ENCODE data around the gene CCDC197.

The CCDC197 gene

DNA sequence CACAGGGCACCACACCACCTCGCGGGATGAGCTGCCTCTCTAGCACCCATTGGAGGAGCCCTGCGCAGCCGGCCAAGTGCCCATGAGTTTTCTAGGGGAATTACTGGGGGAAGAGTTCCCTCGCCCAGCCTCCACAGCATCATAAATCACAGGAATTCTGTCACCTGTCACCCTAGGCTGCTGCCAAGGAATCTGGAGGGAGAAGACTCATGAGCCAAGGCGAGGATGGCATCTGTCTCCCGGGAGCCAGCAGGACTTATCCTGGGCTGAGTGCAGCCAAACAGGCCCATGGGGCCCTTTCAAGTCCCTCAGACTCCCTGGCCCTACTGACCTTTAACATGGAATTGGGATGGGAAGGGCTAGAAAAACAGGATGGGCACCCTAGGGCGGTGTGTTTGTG lies 21.2 kb downstream of the CCDC197 start:
- H3K4me1 ChIP-seq (ENCODE audit: low read length) = peaks cover 45% of the 10 kb centered on the region
- H3K79me2 ChIP-seq (ENCODE audit: low read length) = no peaks in the 10 kb centered on the region
- no peaks in the 10 kb centered on the region for H3K36me3 ChIP-seq (replicated peaks; ENCODE audit: insufficient read depth, low read length)
- H3K27me3 ChIP-seq (replicated peaks; ENCODE audit: insufficient read depth, low read length) = no peaks in the 10 kb centered on the region
- H4K20me1 ChIP-seq (ENCODE audit: insufficient read depth, low read length) = no peaks in the 10 kb centered on the region
- TF ChIP-seq EZH2 (optimal IDR thresholded peaks at IDR 0.05; ENCODE audit: low read depth, low read length) (no peak), EZH2phosphoT487 (IDR thresholded peaks at IDR 0.05; ENCODE audit: low read length) (no peak)
- no peaks in the 10 kb centered on the region for H3K9me3 ChIP-seq (replicated peaks; ENCODE audit: insufficient read depth, low read length)
- H3K4me3 ChIP-seq (ENCODE audit: low read length) = no peak overlapping the region
- H2AFZ ChIP-seq (ENCODE audit: low read length) = no peak overlapping the region
- H3K4me2 ChIP-seq (ENCODE audit: low read depth, low read length) = no peak overlapping the region
- no peak for DNase-seq
- no peaks in the 10 kb centered on the region for H3K9me2 ChIP-seq (replicated peaks; ENCODE audit: insufficient read depth, low read length)
- H3F3A ChIP-seq (ENCODE audit: insufficient read depth, low read length) = peaks cover 21% of the 10 kb centered on the region
- H3K9ac ChIP-seq (ENCODE audit: low read length) = no peak overlapping the region
- no peak overlapping the region for H3K27ac ChIP-seq (ENCODE audit: low read length)

DNA sequence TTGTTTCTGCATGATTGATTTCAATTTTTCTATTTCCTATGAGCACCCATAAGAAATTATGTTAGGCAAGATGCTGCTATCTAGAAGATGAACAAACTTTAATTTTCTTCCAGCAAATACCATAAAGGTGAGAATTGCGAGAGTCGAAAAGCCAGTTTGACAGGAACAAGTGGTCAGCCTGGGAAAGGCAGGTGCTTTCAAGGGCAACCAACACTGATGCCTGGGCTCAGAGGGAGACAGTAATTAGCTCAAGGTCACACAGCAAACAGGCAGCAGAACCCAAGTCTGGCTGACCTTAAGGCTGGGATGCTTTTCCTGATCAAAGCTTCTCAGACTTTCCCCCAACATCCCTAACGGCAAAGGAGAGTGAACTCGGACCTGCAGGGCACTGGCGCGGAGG lies 22.2 kb downstream of the CCDC197 start:
- H3F3A ChIP-seq (ENCODE audit: insufficient read depth, low read length) = peaks cover 21% of the 10 kb centered on the region
- TF ChIP-seq, protein P1, sequence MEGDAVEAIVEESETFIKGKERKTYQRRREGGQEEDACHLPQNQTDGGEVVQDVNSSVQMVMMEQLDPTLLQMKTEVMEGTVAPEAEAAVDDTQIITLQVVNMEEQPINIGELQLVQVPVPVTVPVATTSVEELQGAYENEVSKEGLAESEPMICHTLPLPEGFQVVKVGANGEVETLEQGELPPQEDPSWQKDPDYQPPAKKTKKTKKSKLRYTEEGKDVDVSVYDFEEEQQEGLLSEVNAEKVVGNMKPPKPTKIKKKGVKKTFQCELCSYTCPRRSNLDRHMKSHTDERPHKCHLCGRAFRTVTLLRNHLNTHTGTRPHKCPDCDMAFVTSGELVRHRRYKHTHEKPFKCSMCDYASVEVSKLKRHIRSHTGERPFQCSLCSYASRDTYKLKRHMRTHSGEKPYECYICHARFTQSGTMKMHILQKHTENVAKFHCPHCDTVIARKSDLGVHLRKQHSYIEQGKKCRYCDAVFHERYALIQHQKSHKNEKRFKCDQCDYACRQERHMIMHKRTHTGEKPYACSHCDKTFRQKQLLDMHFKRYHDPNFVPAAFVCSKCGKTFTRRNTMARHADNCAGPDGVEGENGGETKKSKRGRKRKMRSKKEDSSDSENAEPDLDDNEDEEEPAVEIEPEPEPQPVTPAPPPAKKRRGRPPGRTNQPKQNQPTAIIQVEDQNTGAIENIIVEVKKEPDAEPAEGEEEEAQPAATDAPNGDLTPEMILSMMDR (IDR thresholded peaks at IDR 0.05; ENCODE audit: low read length) = no peak
- TF ChIP-seq EZH2 (optimal IDR thresholded peaks at IDR 0.05; ENCODE audit: low read depth, low read length) = no peak
- no peak for TF ChIP-seq EZH2phosphoT487 (IDR thresholded peaks at IDR 0.05; ENCODE audit: low read length)
- H3K36me3 ChIP-seq (replicated peaks; ENCODE audit: insufficient read depth, low read length) = no peaks in the 10 kb centered on the region
- H3K9me2 ChIP-seq (replicated peaks; ENCODE audit: insufficient read depth, low read length) = no peaks in the 10 kb centered on the region
- no peak overlapping the region for H3K4me3 ChIP-seq (ENCODE audit: low read length)
- no peak overlapping the region for H3K9ac ChIP-seq (ENCODE audit: low read length)
- DNase-seq = no peak
- no peaks in the 10 kb centered on the region for H3K27me3 ChIP-seq (replicated peaks; ENCODE audit: insufficient read depth, low read length)
- no peaks in the 10 kb centered on the region for H4K20me1 ChIP-seq (ENCODE audit: insufficient read depth, low read length)
- peaks cover 41% of the 10 kb centered on the region for H3K4me1 ChIP-seq (ENCODE audit: low read length)
- no peak overlapping the region for H3K27ac ChIP-seq (ENCODE audit: low read length)
- H3K9me3 ChIP-seq (replicated peaks; ENCODE audit: insufficient read depth, low read length) = no peaks in the 10 kb centered on the region
- H3K79me2 ChIP-seq (ENCODE audit: low read length) = no peaks in the 10 kb centered on the region
- H3K4me2 ChIP-seq (ENCODE audit: low read depth, low read length) = no peak overlapping the region
- H2AFZ ChIP-seq (ENCODE audit: low read length) = no peak overlapping the region

GRCh38 chr14:94020267-94020666 lies 23.2 kb downstream of the CCDC197 start:
- Histone ChIP-seq H3K27me3 (replicated peaks; ENCODE audit: insufficient read depth, low read length) (no peaks in the 10 kb centered on the region), H3K9me3 (replicated peaks; ENCODE audit: insufficient read depth, low read length) (no peaks in the 10 kb centered on the region), H3K4me3 (ENCODE audit: low read length) (no peak overlapping the region), H3K9ac (ENCODE audit: low read length) (no peak overlapping the region), H3K27ac (ENCODE audit: low read length) (peak overlapping the region; percentile 94; the same call in 1 of the 2 replicates), H3K4me2 (ENCODE audit: low read depth, low read length) (no peak overlapping the region), H3K79me2 (ENCODE audit: low read length) (no peaks in the 10 kb centered on the region), H3F3A (ENCODE audit: insufficient read depth, low read length) (peaks cover 21% of the 10 kb centered on the region), H4K20me1 (ENCODE audit: insufficient read depth, low read length) (no peaks in the 10 kb centered on the region), H3K36me3 (replicated peaks; ENCODE audit: insufficient read depth, low read length) (no peaks in the 10 kb centered on the region), H3K9me2 (replicated peaks; ENCODE audit: insufficient read depth, low read length) (no peaks in the 10 kb centered on the region), H2AFZ (ENCODE audit: low read length) (no peak overlapping the region), H3K4me1 (ENCODE audit: low read length) (peaks cover 34% of the 10 kb centered on the region)
- DNase-seq = no peak
- TF ChIP-seq EZH2phosphoT487 (IDR thresholded peaks at IDR 0.05; ENCODE audit: low read length) = no peak
- TF ChIP-seq EZH2 (optimal IDR thresholded peaks at IDR 0.05; ENCODE audit: low read depth, low read length) = no peak
- TF ChIP-seq, protein P1 (IDR thresholded peaks at IDR 0.05; ENCODE audit: low read length) = no peak

DNA sequence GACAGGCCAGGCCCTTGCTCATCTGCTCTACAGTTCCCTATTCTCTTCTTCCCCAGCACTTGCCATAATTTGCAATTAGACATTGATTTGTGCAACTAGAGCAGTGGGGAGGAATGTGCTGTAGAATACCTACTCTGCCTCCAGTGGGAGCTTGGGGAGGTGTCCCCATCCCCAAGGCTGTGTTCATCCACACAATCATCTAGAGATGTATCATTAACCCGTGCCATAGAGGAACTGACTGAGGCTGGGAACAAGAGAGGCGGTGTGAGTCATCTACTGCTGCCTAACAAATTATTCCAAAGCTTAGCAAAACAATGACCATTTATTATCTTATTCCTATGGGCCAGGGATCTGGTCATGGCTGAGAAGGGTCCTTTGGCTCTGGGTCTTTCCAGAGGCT lies 23.9 kb downstream of the CCDC197 start:
- no peak for TF ChIP-seq EZH2 (optimal IDR thresholded peaks at IDR 0.05; ENCODE audit: low read depth, low read length)
- TF ChIP-seq EZH2phosphoT487 (IDR thresholded peaks at IDR 0.05; ENCODE audit: low read length) = no peak
- TF ChIP-seq, protein P1 (IDR thresholded peaks at IDR 0.05; ENCODE audit: low read length) = no peak
- Histone ChIP-seq H2AFZ (ENCODE audit: low read length) (no peak overlapping the region), H3K9me2 (replicated peaks; ENCODE audit: insufficient read depth, low read length) (no peaks in the 10 kb centered on the region), H3K27ac (ENCODE audit: low read length) (peak overlapping the region; percentile 94), H3K79me2 (ENCODE audit: low read length) (no peaks in the 10 kb centered on the region), H4K20me1 (ENCODE audit: insufficient read depth, low read length) (no peaks in the 10 kb centered on the region), H3K4me1 (ENCODE audit: low read length) (peaks cover 34% of the 10 kb centered on the region), H3K4me2 (ENCODE audit: low read depth, low read length) (peak overlapping the region; percentile 65), H3K27me3 (replicated peaks; ENCODE audit: insufficient read depth, low read length) (no peaks in the 10 kb centered on the region), H3K4me3 (ENCODE audit: low read length) (no peak overlapping the region), H3K9me3 (replicated peaks; ENCODE audit: insufficient read depth, low read length) (no peaks in the 10 kb centered on the region), H3K9ac (ENCODE audit: low read length) (peak overlapping the region; percentile 46; the same call in 1 of the 2 replicates), H3K36me3 (replicated peaks; ENCODE audit: insufficient read depth, low read length) (no peaks in the 10 kb centered on the region), H3F3A (ENCODE audit: insufficient read depth, low read length) (peaks cover 21% of the 10 kb centered on the region)
- no peak for DNase-seq
